ENCODE measurements around the gene SPATA13.

Gene SPATA13

DNA sequence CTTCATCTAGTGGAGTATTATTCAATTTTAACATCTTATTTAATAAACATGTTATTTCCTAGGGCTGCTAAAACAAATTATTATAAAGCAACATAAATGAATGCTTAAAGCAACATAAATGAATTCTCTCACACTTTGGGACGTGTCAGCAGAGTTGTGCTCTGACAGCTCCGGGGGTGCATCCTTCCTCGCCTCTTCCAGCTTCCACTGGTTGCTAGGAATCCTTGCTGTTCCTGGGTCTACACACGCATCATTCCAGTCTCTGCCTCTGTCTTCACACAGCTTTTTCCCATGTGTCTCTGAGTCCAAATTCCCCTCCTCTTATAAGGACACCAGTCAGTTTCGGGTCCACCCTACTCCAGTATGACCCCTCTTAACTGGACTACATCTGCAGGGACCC lies 21.6 kb upstream of the SPATA13 start:
- FAIRE-seq (no peak), DNase-seq (ENCODE audit: extremely low spot score, insufficient read length, low read depth) (no peak)

DNA sequence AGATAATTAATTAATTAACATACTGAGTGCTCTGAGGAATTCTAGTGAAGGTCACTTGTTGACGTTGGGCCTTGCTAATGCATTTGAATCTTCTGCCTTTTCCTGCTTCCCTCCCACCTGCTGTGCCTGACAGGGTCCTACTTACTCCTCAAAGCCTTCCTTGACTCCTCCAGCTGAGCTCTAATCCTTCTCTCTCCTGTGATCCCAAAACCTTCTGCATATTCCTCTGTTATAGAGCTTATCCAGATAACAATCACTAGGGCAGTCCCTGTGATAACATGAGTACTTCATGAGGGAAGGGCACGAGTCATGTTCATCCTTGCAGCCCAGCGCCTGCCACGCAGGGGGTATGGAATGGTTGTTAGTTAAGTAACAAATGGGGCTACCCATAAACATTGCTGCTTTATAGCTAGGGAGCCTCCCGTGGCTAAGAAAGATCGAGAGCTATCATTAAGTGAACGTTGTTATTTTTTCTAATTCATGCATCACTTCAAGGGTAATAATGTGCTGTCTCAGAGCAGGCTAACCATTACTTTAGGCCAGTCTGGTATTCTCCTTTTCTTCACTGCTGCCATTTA lies 19.1 kb upstream of the SPATA13 start:
- FAIRE-seq (no peak), DNase-seq (ENCODE audit: extremely low spot score, insufficient read length, low read depth) (no peak)

DNA sequence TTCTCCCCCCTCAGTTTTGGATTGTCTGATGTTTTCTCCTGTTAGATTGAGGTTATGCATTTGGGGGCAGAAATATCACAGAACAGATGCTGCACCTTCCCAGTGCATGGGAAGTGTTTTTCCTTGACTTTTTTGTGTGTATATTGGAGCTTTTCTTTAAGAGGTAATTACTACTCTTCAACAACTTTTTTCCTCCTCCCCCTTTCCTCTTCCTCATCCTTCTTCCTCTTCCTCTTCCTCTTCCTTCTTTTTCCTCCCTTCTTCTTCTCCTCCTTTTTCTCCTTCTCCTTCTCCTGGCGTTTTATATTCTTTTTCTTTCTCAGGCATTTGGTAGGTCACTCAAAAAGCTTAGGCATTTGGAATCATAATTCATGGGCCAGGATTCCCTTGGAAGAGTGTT lies 18.1 kb upstream of the SPATA13 start:
- DNase-seq (ENCODE audit: extremely low spot score, insufficient read length, low read depth) (no peak), FAIRE-seq (no peak)

DNA sequence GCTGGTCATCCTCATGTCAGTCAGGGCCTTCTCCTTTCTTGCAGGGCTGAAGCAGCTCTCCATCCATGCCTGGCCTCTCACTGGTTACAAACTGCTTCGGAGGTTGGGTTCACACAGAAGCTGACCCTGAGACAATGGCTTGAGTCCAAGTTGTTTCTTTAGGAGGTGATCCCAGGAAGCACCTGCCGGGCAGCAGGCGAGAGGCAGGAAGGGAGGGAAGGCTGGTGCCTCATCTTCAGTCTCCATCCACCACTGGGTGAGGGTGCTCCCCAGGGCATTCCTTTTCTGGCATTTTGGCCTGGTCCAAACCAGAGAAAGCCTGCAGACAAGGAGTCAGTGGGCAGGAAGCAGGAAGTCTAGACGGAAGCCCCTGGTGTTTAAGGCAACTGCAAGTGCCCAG lies 17.6 kb upstream of the SPATA13 start:
- FAIRE-seq (no peak), DNase-seq (ENCODE audit: extremely low spot score, insufficient read length, low read depth) (no peak)

DNA sequence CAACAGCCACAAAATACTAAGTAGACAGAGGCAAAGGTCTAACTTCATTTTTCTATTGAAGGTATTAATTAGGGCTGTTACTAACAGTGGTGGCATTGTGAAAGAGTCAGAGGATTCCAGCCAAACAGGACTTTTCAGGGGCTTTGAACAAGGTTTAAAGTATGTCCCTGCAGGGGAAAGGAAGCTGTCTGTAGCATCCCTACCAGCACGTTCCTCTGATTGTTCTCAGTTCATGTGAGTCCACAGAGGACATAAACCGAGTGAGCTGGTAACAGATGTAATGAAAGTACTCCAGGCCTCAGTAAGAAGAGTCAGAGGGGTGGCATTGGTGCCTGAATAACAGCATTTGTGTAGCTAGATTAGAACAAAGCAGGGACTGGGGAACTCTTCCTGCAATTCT lies 15.3 kb upstream of the SPATA13 start:
- DNase-seq (ENCODE audit: extremely low spot score, insufficient read length, low read depth) (no peak), FAIRE-seq (no peak)

DNA sequence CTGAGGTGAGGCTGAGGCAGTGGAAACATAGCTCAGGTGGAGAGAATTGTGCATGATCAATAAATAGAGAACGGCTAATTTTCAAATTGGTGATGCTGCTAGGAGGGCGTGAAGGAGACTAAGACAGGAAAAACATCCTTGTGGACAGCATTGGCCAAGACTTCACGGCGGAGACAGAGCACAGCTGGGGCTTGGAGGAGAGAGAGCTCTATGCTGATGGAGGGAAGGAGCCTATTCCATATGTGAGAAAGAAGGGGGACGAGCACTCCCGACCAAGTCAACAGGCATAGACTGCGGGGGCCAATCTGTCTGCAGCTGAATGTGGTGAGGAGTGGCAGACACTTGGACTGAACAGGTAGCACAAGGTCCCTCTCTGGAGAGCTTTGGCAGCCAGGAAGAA lies 14.8 kb upstream of the SPATA13 start:
- DNase-seq (ENCODE audit: extremely low spot score, insufficient read length, low read depth) (no peak), FAIRE-seq (no peak)

DNA sequence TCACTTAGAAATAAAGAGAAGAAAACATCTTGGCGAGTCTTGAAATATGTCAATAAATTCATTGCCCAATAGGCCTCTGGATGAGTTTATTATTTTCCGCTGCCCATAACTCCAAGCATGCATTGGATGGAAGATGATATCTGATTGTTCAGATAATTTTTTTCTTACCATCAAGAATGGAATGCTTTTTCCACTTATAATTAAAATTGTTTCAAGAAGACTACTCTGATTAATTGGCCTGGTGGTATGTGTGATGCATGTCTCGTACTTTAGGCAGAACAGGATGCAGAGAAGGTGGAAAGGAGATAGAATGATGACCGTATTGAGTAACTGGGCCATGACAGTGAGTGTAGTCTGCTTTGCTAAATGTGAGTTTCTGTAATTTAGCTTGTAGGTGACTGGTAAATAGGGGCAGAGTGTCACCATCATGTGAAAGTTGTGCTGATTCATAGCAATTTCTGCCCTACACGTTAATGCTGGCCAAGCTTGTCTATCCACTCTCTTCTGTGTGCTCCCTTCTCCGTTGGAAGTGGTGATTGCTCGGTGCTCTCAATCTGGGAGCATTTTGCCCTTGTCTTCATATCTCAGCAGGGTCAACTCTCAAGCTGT lies 13.5 kb upstream of the SPATA13 start:
- DNase-seq (ENCODE audit: extremely low spot score, insufficient read length, low read depth) (no peak), FAIRE-seq (no peak)

DNA sequence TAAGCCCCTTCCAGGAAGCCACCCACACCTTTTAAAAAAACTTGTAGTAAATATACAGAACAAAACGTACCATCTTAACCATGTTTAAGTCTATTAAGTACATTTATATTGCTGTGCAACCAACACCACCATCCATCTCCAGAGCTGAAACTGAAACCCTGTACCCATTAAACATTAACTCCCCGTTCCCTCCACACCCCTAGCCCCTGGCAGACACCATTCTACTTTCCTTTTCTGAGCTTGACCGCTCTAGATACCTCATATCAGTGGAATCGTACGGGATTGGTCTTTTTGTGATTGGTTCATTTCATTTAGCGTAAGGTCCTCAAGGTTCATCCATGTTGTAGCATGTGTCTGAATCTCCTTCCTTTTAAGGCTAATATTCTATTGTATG lies 13.0 kb upstream of the SPATA13 start:
- no peak for DNase-seq (ENCODE audit: extremely low spot score, insufficient read length, low read depth)
- FAIRE-seq: peak; percentile 85

DNA sequence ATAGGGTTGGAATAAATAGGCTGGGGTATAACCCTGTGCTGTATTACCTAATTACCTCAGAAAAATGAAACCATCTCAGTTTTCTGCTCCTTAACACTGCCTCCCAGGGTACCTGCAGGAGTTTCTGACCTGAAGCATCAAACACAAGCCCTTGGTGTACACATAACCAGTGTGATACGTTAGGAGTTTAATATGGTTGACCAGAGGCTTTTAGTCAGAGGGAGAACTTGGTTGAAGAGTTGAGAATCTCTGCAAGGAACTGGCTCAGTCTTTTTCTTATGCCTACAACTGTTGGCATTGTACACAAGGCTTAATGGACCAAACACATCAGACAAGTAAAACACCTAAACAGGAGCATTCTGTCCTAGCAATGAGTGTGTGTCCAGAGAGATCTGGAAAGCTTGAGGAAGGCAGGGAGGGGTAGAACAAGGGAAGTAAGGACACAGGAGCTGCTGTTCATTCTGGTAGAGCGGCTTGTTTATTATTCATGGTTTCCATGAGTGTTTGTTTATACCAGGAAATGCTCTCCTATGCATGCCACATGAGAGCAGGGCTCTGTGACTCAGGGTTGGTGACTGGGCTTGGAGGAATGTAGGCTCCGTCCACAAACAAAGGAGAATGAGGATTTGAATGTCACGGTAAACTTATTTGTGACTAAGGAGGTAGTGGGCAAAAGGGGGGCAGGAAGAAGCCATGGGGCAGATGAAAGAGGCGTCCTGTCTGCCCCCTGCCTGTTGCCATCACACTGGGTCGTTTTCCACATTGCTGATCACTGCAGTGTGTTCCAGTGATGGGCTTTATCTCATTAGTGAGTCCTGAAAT lies 11.9 kb upstream of the SPATA13 start:
- no peak for DNase-seq (ENCODE audit: extremely low spot score, insufficient read length, low read depth)
- FAIRE-seq: no peak

DNA sequence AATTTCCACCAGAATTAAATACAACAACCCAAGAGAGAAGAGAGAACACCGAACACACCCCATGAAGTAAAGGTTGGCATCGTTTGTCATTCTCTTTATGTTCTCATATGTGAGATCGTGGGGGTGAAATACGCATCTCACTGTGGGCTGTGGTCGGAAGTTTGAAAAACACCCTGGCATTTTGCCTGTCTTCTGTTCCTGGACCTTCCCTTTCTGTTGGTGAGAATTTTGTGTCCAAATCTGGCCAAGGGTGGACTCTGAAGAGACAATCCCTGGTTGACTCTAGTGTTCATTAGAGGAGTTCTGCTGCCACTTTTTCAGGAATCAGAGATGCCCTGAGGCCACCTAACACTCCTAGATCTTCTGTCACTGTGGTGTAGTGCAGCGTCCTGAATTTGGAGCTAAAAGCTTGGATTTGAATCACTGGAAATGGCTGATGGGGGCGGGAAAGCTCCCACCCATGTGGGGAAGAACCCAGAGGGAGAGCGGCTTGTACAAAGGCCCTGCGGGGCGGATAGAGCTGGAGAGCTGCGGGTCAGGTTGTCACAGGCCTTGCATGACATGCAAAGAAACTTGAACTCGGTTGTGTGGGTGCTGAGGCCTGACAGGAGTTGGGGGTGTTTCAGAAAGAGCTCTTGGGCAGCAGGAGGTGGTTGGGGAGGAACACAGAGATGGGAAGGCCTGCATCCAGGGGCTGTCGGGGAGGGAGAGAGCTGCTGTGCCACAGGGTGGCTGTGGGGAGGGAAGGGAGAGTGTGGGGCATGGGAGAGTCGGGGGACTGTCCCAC lies 11.1 kb upstream of the SPATA13 start:
- DNase-seq (ENCODE audit: extremely low spot score, insufficient read length, low read depth) (no peak), FAIRE-seq (no peak)

DNA sequence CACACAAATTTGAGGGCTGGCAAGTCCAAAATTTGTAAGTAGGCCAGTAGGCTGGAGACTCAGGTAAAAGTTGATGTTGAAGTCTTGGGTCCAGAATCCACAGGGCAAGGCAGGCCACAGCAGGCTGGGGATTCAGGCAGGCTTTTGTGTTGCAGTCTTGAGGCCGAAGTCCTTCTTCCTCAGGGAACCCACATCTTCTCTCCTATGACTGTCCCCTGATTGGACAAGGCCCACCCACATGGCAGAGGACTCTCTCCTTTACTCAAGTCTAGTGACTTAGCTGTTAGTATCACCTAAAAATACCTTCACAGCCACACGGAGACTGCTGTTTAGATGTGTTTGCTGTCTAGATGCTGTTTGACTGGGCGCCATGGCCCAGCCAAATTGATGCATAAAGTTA lies 9.9 kb upstream of the SPATA13 start:
- no peak for DNase-seq (ENCODE audit: extremely low spot score, insufficient read length, low read depth)
- no peak for FAIRE-seq

DNA sequence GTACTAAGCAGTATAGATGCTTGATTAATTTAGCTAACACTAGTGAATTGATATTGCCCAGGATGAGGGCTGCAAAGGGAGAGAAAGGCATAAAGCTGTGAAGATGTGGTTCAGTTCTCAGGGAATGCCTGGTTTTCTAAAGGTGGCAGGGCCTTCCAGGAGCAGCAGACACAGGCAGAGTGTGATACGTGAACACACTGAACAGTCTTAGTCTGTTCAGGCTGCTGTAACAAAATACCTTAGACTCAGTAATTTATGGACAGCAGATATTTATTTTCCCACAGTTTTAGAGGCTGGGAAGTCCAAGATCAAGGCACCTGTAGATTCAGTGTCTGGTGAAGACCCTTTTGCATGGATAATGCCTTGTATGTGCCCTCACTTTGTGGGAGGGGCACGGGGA lies 8.7 kb upstream of the SPATA13 start:
- FAIRE-seq: no peak
- DNase-seq (ENCODE audit: extremely low spot score, insufficient read length, low read depth): no peak

DNA sequence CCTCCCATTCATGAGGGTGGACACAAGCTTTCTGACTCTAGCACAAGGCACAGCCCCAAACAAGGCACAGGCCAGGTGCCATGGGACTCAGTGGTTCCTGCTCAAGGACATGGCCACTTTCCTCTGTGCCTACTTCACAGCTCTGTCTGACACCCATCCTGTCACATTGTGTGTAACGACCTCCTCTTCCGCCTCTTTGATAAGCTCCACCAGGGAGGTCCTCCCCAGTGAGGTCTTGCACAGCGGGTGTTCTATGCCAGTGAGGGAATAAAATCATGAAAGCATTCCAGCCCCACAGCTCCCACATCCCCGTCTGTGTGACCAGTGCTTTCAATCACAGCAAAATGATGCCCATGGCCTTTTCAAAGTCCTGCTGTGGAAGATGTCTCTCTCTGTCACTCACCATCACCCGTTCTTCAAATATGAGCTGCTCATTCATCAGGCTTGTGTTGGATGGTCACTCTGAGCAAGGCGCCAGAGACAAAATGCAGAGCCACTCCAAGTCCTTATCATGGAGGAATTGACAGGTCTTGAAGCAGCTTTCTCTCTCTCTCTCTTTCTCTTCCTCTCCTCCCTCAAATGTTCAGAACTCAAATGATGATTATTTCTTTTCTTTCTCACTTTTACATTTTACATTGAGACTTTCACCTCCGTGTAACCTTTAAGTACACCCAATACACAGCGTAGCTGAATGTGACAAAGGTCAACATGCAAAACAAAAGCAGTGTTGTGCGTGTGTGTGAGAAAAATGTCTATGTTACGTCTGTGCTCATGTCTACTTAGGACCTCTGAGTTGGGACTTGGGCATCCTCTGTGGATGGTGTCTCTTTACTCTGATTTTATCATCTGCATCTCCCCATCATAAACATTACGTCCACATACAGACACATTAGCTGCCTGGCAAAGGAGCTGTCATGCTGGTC lies 8.0 kb upstream of the SPATA13 start:
- DNase-seq (ENCODE audit: extremely low spot score, insufficient read length, low read depth) (no peak), FAIRE-seq (no peak)

DNA sequence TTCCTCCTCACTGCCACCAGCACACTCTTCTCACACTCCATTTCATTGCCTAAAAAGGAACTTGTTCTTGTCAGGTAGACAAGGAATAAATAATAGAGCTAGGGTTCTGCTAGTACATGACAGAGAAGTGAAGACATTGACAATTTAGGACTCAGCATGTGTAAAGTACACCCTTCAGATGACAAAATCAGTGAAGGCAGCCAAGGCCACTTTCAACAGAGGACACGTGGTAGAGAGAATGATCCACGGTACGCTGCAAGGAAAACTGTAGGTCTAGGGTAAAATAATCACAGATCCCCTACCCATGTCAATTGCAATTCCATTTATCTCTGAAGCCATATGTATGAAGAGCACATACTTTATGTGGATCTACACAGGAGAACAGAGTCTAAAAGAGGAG lies 7.2 kb upstream of the SPATA13 start:
- DNase-seq (ENCODE audit: extremely low spot score, insufficient read length, low read depth): no peak
- FAIRE-seq: no peak

DNA sequence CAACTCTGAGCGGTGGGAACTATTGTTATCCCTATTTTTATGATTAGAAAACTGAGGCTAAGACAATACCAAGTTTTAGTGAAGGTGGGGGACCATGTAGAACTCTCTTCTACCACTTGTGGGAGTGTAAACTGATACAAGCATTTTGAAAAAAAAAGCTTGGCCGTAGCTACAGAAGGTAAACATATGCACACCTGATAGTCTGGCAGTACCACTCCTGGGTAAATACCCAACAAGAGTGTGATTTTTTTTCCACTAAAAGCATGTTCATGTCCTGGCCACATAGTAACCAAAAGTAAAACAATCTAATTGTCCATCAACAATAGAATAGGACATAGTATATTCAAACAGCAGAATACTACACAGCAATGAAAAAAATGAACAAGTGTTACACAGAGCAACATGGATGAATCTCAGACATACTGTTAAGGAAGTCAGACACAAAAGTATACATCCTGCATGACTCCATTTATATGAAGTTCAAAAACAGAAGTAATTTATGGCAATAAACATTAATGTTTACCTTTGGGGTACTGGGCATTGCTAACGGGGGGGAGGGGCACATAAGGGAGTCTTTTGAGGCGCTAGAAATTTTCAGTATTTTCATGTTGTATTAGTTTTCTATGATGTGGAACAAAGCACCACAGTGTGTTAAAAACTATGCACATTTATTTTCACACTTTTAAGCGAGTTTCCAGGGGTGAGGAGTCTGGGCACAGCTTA lies 6.4 kb upstream of the SPATA13 start:
- DNase-seq (ENCODE audit: extremely low spot score, insufficient read length, low read depth): no peak
- no peak for FAIRE-seq

DNA sequence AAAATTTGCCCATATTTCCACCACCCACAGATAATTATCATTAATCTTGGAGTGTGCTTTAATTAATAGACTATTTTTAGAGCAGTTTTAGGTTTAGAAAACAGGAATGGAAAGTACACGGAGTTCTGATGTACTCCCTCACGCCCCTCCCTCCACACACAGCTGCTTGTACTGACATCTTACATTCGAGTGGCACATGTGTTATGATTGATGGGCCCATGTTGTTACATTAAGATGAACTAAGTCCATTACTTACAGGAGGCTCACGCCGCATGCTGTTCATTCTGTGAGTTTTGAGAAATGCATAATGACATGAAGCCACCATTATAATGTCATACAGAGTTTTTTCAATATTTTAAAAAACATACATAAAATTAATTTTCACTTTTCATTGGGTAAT lies 1.2 kb upstream of the SPATA13 start:
- FAIRE-seq: no peak
- DNase-seq (ENCODE audit: extremely low spot score, insufficient read length, low read depth): no peak

DNA sequence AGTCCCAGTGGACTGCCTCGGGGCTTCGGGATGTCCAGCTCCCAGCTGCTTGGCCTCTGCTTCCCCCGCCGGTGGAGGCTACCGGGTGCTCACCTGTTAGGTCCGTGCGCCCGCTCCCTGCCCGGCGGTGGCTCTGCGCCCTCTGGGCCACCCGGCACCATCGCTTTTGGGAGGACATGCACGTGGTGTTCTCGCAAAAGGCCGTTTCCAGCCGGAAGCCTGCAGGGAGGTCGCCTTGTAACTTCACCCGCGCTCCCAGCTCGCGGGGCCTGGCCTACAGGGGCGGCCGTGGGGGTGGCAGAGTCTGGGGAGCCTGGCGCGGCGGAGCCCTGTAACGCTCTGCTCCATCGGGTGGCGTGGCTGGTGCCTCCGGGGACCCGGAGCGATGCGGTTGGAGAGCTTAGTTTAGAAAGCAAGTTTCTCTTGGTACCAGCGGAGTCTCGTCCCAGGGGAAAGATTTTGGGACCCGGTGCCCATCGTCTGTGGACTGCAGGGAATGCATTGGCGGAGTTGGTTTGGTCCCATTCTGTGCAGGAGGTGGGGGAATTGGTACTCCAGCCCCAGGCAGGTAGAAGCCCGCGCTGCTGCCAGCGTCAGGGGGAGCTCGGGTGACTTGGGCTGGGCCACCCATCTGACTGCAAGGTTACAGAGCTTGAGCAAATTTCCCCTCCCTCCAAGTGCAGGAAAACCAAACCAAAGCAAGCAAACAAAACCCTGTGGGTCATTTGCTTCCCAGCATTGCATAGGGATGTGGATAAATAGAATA lies 673 bp downstream of the SPATA13 start:
- no peak for FAIRE-seq
- DNase-seq (ENCODE audit: extremely low spot score, insufficient read length, low read depth): no peak

DNA sequence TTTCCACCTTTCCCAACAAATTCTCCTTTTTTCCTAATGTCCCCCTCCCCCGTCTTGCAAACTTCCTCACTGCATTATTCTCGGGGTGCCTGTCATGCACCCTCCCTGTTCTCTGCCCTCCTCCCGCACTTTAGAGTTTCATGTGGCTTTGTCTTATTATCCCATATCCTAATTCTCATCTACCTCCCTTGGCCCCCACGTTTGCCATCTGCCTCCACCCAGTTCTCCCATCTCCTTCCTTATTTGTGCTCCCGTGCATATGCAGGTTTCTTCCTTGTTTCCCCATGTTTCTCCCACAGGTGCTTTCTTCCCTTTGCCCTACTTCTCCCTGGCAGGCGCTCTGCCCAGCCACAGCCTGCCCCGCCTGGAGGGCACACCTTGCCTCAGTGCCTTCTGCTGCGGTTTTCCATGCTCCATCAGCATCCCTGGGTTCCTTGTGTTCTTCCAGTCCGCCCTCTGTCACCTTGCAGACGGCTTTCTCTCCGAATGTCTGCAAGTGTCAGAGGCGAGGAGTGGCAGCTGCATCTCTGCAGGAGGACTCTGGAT lies 1.5 kb downstream of the SPATA13 start:
- DNase-seq (ENCODE audit: extremely low spot score, insufficient read length, low read depth) (no peak), FAIRE-seq (no peak)

Measured in GM18507 (cell line).